Peyer's patch (tissue), 4 donors: ENCODE measurements around the gene GPLD1. TPM values are rescaled to one million over a fixed set of nuclear protein-coding genes. Genes with fewer than 3 reads are reported as not detected.

Experiments
- DNase-seq, 3 donors: peaks; one replicate each; pipeline ENCODE4 v3.0.0-alpha.2; 2017 to 2019
- H3K27ac ChIP-seq, 4 donors: fragments of 200-600 bp; sonication (generic); one replicate each; pipeline ENCODE4 v1.5.1; 2016 to 2019
- H3K27me3 ChIP-seq, 2 donors: fragments of 200-600 bp; sonication (generic); one replicate each; pipeline ENCODE4 v1.5.1; 2019
- H3K36me3 ChIP-seq, 3 donors: fragments of 200-600 bp; sonication (generic); one replicate each; pipeline ENCODE4 v1.5.1; 2016 to 2019
- H3K4me1 ChIP-seq, 4 donors: fragments of 200-600 bp; sonication (generic); one replicate each; pipeline ENCODE4 v1.5.1; 2016 to 2019
- H3K4me3 ChIP-seq, 4 donors: fragments of 200-600 bp; sonication (generic); 1 replicate in 3 of 4; 2 replicates in 1 of 4; pipeline ENCODE4 v1.5.1; 2016 to 2019; ENCODE audit warnings: mild to moderate bottlenecking in 1 of 4
- H3K9me3 ChIP-seq, 4 donors: fragments of 200-600 bp; sonication (generic); one replicate each; pipeline ENCODE4 v1.5.1; 2016 to 2019; ENCODE audit warnings: mild to moderate bottlenecking in 1 of 4
- CTCF ChIP-seq, 6 experiments: fragments of 450-650 bp in 4 of 6; fragments of 200-600 bp in 2 of 6; sonication (generic) in 1 of 6; IDR thresholded peaks; one replicate each; pipeline ENCODE4 v1.5.1; 2017 to 2019; ENCODE audit warnings: antibody characterized with exemption in 6 of 6, mild to moderate bottlenecking in 3 of 6, moderate library complexity in 1 of 6
- POLR2A ChIP-seq, 2 donors: fragments of 450-650 bp; IDR thresholded peaks; one replicate each; pipeline ENCODE4 v1.5.1; 2017; ENCODE audit warnings: antibody characterized with exemption in 2 of 2, mild to moderate bottlenecking in 2 of 2, moderate library complexity in 2 of 2
- total RNA-seq, 4 donors: library from RNA; depleted of rRNA; stranded (reverse); fragments of >200 nt; gene quantifications; one replicate each; pipeline ENCODE4 v1.1.0, GENCODE V29; 2016

The GPLD1 gene
- total RNA-seq, 4 donors from 2014 or later, result 2.1 TPM; not detected in 3

GRCh38 chr6:24494821-24495795 lies 5.7 kb upstream of the GPLD1 start, which contains the start of gene ALDH5A1:
TSS of gene ALDH5A1 (plus strand) at chr6:24494969. CDS start at chr6:24494997, 28 bp downstream.
- Histone ChIP-seq H3K4me1 (peaks cover 0 to 12% (median 4%) of the 10 kb centered on the region in 4 donors), H3K9me3 (no peaks in the 10 kb centered on the region), H3K27ac (peak within 1 kb of the TSS; percentile 64 to 88 (median 68)), H3K27me3 (no peaks in the 10 kb centered on the region), H3K4me3 (peak within 1 kb of the TSS; percentile 52 to 73 (median 68)), H3K36me3 (no peaks in the 10 kb centered on the region)
- DNase-seq, result peak; percentile 86 to 90 (median 90)
- TF ChIP-seq POLR2A (IDR thresholded peaks at IDR 0.05), result peak in 1 of 2 donors; percentile 36
- peak in 4 of 6 experiments; percentile 7 to 30 (median 11) for TF ChIP-seq CTCF (IDR thresholded peaks at IDR 0.05)

GRCh38 chr6:24493945-24494820 lies 4.8 kb upstream of the GPLD1 start:
- TF ChIP-seq POLR2A (IDR thresholded peaks at IDR 0.05) (no peak), CTCF (IDR thresholded peaks at IDR 0.05) (no peak)
- H3K27ac ChIP-seq, result peak overlapping the region; percentile 64 to 88 (median 68)

GRCh38 chr6:24492475-24492874 lies 3.1 kb upstream of the GPLD1 start:
- TF ChIP-seq POLR2A (IDR thresholded peaks at IDR 0.05) (no peak), CTCF (IDR thresholded peaks at IDR 0.05) (peak in 4 of 6 experiments; percentile 6 to 21 (median 14))
- Histone ChIP-seq H3K9me3 (no peaks in the 10 kb centered on the region), H3K27ac (no peak overlapping the region), H3K27me3 (no peaks in the 10 kb centered on the region), H3K4me3 (no peak overlapping the region), H3K36me3 (no peaks in the 10 kb centered on the region), H3K4me1 (peaks cover 0 to 12% (median 4%) of the 10 kb centered on the region in 4 donors)
- peak in 1 of 3 donors; percentile 27 for DNase-seq

More at GRCh38 chr6:24493945-24494820, 4.8 kb upstream of the GPLD1 start:
- H3K9me3 ChIP-seq, result no peaks in the 10 kb centered on the region
- H3K27me3 ChIP-seq, result no peaks in the 10 kb centered on the region
- H3K4me1 ChIP-seq, result peaks cover 0 to 12% (median 4%) of the 10 kb centered on the region in 4 donors
- H3K36me3 ChIP-seq, result no peaks in the 10 kb centered on the region
- no peak for DNase-seq
- peak overlapping the region; percentile 52 to 73 (median 68) for H3K4me3 ChIP-seq

- no peak overlapping the region for H3K27ac ChIP-seq
- no peak for DNase-seq
- no peaks in the 10 kb centered on the region for H3K9me3 ChIP-seq
- no peaks in the 10 kb centered on the region for H3K36me3 ChIP-seq
- H3K4me1 ChIP-seq, result peaks cover 0 to 12% (median 4%) of the 10 kb centered on the region in 4 donors
- H3K27me3 ChIP-seq, result no peaks in the 10 kb centered on the region
- TF ChIP-seq POLR2A (IDR thresholded peaks at IDR 0.05), result no peak
- TF ChIP-seq CTCF (IDR thresholded peaks at IDR 0.05), result no peak
- no peak overlapping the region for H3K4me3 ChIP-seq
Observed at GRCh38 chr6:24490948-24491347, 1.6 kb upstream of the GPLD1 start.

GRCh38 chr6:24489881-24490280 lies 503 bp upstream of the GPLD1 start:
- Histone ChIP-seq H3K27me3 (no peaks in the 10 kb centered on the region), H3K4me1 (peaks cover 0 to 7% (median 2%) of the 10 kb centered on the region in 4 donors), H3K9me3 (no peaks in the 10 kb centered on the region), H3K36me3 (no peaks in the 10 kb centered on the region), H3K4me3 (no peak overlapping the region), H3K27ac (no peak overlapping the region)
- TF ChIP-seq CTCF (IDR thresholded peaks at IDR 0.05) (no peak), POLR2A (IDR thresholded peaks at IDR 0.05) (no peak)
- no peak for DNase-seq
